Panc1 (cell line): ENCODE results near the gene CFDP1. TPM values are rescaled to one million over a fixed set of nuclear protein-coding genes. Genes with fewer than 3 reads are reported as not detected.

Source experiments
- ATAC-seq: fragments of 200-7000 bp; cut with Tn5 transposase; 2 replicates; pipeline ENCODE4 v1.9.1; 2020; ENCODE audit warnings: mild to moderate bottlenecking, moderate library complexity
- BruUV-seq: library from RNA; stranded (reverse); fragments of 400-500 nt; replicated peaks from 2 replicates; lab custom pipeline; 2021; lab: Mats Ljungman, UMichigan
- CTCF ChIA-PET: fragments of 300-600 bp; sonication (Branson Sonifier 250); formaldehyde crosslinking; loops from one replicate; lab custom pipeline; 2022; ENCODE audit warnings: antibody characterized with exemption; lab: Charles Lee
- POLR2A ChIA-PET: fragments of 300-600 bp; sonication (Branson Sonifier 250); formaldehyde crosslinking; loops from one replicate; lab custom pipeline; 2022; ENCODE audit warnings: antibody characterized with exemption; lab: Charles Lee
- DNase-seq: peaks from one replicate; pipeline ENCODE4 v3.0.0-alpha.2; 2010; ENCODE audit warnings: low read depth, low spot score
- H3K27ac ChIP-seq: 2 replicates; pipeline ENCODE4 v1.5.1; 2011; ENCODE audit warnings: mild to moderate bottlenecking, low read length, inconsistent platforms
- H3K27me3 ChIP-seq: fragments of 200-500 bp; sonication (Bioruptor generic); 2 replicates; pipeline ENCODE4 v1.6.0; 2014; ENCODE audit warnings: low read length, inconsistent platforms; ENCODE audit not compliant: control insufficient read depth, insufficient read depth
- H3K36me3 ChIP-seq: fragments of 200-500 bp; sonication (Bioruptor generic); 2 replicates; pipeline ENCODE4 v1.5.1; 2014; ENCODE audit warnings: inconsistent platforms, mild to moderate bottlenecking, low read length, moderate library complexity; ENCODE audit not compliant: control insufficient read depth, insufficient read depth
- H3K4me1 ChIP-seq: 2 replicates; pipeline ENCODE4 v1.5.1; 2011; ENCODE audit warnings: inconsistent platforms, mild to moderate bottlenecking, low read length, moderate library complexity; ENCODE audit not compliant: control insufficient read depth, insufficient read depth
- H3K4me3 ChIP-seq, 2 experiments: 2 replicates each; pipeline ENCODE4 v1.5.1; 2011 to 2012; ENCODE audit warnings: low read depth in 2 of 2, low read length in 2 of 2, mild to moderate bottlenecking in 2 of 2, inconsistent platforms in 1 of 2, moderate library complexity in 1 of 2
- H3K9me3 ChIP-seq: fragments of 200-500 bp; sonication (Bioruptor generic); 2 replicates; pipeline ENCODE4 v1.5.1; 2014; ENCODE audit warnings: low read depth, mild to moderate bottlenecking, inconsistent platforms, low read length, moderate library complexity; ENCODE audit not compliant: control insufficient read depth, insufficient read depth
- CTCF ChIP-seq: fragments of 450-650 bp; IDR thresholded peaks from 2 replicates; pipeline ENCODE4 v1.5.1; 2017; ENCODE audit warnings: mild to moderate bottlenecking
- POLR2AphosphoS5 ChIP-seq: IDR thresholded peaks from 2 replicates; pipeline ENCODE4 v1.6.1; 2012; ENCODE audit warnings: mild to moderate bottlenecking, low read depth, low read length, moderate library complexity
- REST ChIP-seq, 2 experiments: IDR thresholded peaks; 2 replicates each; pipeline ENCODE4 v1.6.1; 2011 to 2012; ENCODE audit warnings: low read depth in 2 of 2, control low read depth in 1 of 2, low read length in 1 of 2, mild to moderate bottlenecking in 1 of 2, moderate library complexity in 1 of 2; ENCODE audit not compliant: insufficient read depth in 1 of 2
- SIN3A ChIP-seq: IDR thresholded peaks from 2 replicates; pipeline ENCODE4 v1.6.1; 2012; ENCODE audit warnings: low read depth, mild to moderate bottlenecking, low read length, moderate library complexity, borderline replicate concordance; ENCODE audit not compliant: insufficient read depth
- TCF7L2 ChIP-seq: IDR thresholded peaks from 2 replicates; pipeline ENCODE4 v1.6.1; 2011; ENCODE audit warnings: mild to moderate bottlenecking, low read depth, low read length, inconsistent platforms
- in situ Hi-C: cut with HindIII; loops from 2 replicates; pipeline ENCODE4 v1.10.0; 2016; ENCODE audit warnings: low sequenced_read_pairs, low pct_unique_long_range_greater_than_20kb
- intact Hi-C: fragments of 100-400 bp; cut with micrococcal nuclease; formaldehyde crosslinking; loops from one replicate; pipeline ENCODE4 v1.10.0; 2022; ENCODE audit not compliant: unreplicated experiment
- total RNA-seq: library from RNA; stranded (reverse); gene quantifications from one replicate; pipeline ENCODE4 v1.2.1, GENCODE V29; 2021; ENCODE audit not compliant: unreplicated experiment

Gene CFDP1
- total RNA-seq, 1 experiment from 2014 or later = 25.7 TPM

- in situ Hi-C loops = no loop called here
- H3K4me1 ChIP-seq = peaks cover 44% of the 10 kb centered on the region
- no peaks in the 10 kb centered on the region for H3K9me3 ChIP-seq
- peak overlapping the region in 1 of 2 experiments; percentile 67; a peak in 2 of 4 replicates for H3K4me3 ChIP-seq
- no peaks in the 10 kb centered on the region; the same call in 1 of the 2 replicates for H3K36me3 ChIP-seq
- CTCF ChIA-PET = no interaction called here
- ATAC-seq (no peak), DNase-seq (no peak)
- TF ChIP-seq REST (IDR thresholded peaks at IDR 0.05; ENCODE audit: insufficient read depth in 1 of 2, low read depth in 2 of 2, low read length in 1 of 2) (no peak), SIN3A (no peak), CTCF (no peak), TCF7L2 (no peak), POLR2AphosphoS5 (no peak)
- H3K27ac ChIP-seq = peak overlapping the region; percentile 81
- POLR2A ChIA-PET = no interaction called here
- no peaks in the 10 kb centered on the region for H3K27me3 ChIP-seq
- no TSS peak for BruUV-seq
- intact Hi-C loops = no loop called here
Observed at GRCh38 chr16:75266738-75267630, 166.3 kb downstream of the CFDP1 start.

- DNase-seq (no peak), ATAC-seq (peak; percentile 78)
- no TSS peak for BruUV-seq
- Histone ChIP-seq H3K4me1 (peaks cover 46% of the 10 kb centered on the region), H3K27ac (peak overlapping the region; percentile 81), H3K4me3 (peak overlapping the region; percentile 60 to 67), H3K9me3 (no peaks in the 10 kb centered on the region), H3K27me3 (no peaks in the 10 kb centered on the region), H3K36me3 (no peaks in the 10 kb centered on the region; the same call in 1 of the 2 replicates)
- no peak for TF ChIP-seq CTCF
- no peak; the same call in none of the 2 replicates for TF ChIP-seq POLR2AphosphoS5
- TF ChIP-seq SIN3A = 0 out of 2 replicates have a peak, but pooled peaks have one; percentile 32
- in situ Hi-C loops = no loop called here
- intact Hi-C loops = no loop called here
- CTCF ChIA-PET = interaction anchor here (0.6 kb wide), 1 partner anchor 206 kb away, joined by 3 read pairs; no protein-coding TSS in a partner anchor
- POLR2A ChIA-PET = no interaction called here
Observed at GRCh38 chr16:75265911-75266701, 167.2 kb downstream of the CFDP1 start.
